ENCODE data around the gene MLYCD.
A peak's percentile ranks its signal among the peaks of the same experiment; 100 is the strongest.
"Not testable (repeated sequence)": the region's sequence is repeated elsewhere in the genome, so short reads cannot be mapped to it uniquely, and the experiment has no call there.

MLYCD gene

DNA sequence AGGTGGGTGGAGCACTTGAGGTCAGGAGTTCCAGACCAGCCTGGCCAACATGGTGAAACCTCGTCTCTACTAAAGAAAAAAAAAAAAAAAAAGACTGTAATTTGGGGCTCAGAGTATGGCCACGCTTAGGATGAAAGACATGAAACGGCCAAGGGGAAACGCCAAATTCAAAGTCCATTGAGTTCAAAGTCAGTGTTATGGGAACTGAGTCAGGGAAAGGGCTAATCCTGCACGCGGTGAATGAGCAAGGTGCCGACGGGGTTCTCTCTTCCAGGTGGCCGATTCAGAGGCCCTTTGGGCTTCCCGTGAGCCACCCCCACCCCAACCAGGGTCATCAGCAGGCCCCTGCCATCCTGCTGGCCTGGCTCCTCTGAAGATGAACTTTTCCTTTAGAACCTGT is 46.7 kb downstream of the MLYCD start:
- Mint-ChIP-seq H3K27me3 (peaks cover 3% of the 10 kb centered on the region), H3K9me3 (no peaks in the 10 kb centered on the region), H3K27ac (no peak overlapping the region), H3K4me3 (no peak overlapping the region), H3K36me3 (no peaks in the 10 kb centered on the region), H3K4me1 (no peaks in the 10 kb centered on the region)
- DNase-seq (ENCODE audit: low spot score in 2 of 2): no peak
- ATAC-seq (ENCODE audit: low read depth): no peak

- Mint-ChIP-seq H3K36me3 (no peaks in the 10 kb centered on the region), H3K4me3 (no peak overlapping the region), H3K9me3 (no peaks in the 10 kb centered on the region), H3K4me1 (no peaks in the 10 kb centered on the region), H3K27ac (no peak overlapping the region), H3K27me3 (no peaks in the 10 kb centered on the region)
- no peak for DNase-seq (ENCODE audit: low spot score in 2 of 2)
- no peak for ATAC-seq (ENCODE audit: low read depth)
Measured at GRCh38 chr16:83946154-83946780, 47.4 kb downstream of the MLYCD start.

GRCh38 chr16:83946781-83947566 is 48.1 kb downstream of the MLYCD start:
- ATAC-seq (ENCODE audit: low read depth) (no peak), DNase-seq (ENCODE audit: low spot score in 2 of 2) (no peak)
- Mint-ChIP-seq H3K9me3 (no peaks in the 10 kb centered on the region), H3K4me3 (no peak overlapping the region), H3K4me1 (no peaks in the 10 kb centered on the region), H3K36me3 (no peaks in the 10 kb centered on the region), H3K27ac (no peak overlapping the region), H3K27me3 (no peaks in the 10 kb centered on the region)

DNA sequence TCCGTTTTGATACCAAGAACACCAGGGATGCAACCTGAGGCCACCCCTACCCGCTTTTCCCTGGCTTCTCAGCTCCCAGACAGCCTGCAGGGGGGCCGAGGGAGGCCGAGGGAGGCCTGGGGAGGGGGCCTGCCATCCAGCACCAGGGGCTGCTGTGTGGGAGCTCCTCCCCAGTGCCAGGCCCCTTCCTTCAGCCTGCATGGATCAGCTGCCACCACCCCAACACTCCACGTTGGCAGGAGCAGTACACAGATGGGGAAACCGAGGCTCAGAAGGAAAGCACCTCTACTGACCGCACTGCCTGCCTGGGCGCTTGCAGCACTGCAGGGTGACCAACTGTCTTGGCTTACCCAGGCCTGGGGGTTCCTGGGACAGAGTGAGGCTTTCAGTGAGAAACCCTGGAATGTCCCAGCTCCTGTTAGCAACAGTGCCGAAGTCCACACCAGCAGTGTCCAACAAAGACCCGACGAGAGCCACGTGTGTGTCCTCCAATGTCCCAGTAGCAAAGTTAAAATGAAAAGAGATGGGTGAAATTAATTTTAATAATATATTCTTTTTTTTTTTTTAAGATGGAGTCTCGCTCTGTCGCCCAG is 48.8 kb downstream of the MLYCD start:
- no peaks in the 10 kb centered on the region for H3K36me3 Mint-ChIP-seq

GRCh38 chr16:83948914-83949723 is 50.2 kb downstream of the MLYCD start:
- no peak for DNase-seq (ENCODE audit: low spot score in 2 of 2)
- Mint-ChIP-seq H3K9me3 (no peaks in the 10 kb centered on the region), H3K27ac (no peak overlapping the region), H3K27me3 (peaks cover 1% of the 10 kb centered on the region), H3K4me1 (peaks cover 2% of the 10 kb centered on the region), H3K36me3 (no peaks in the 10 kb centered on the region), H3K4me3 (no peak overlapping the region)
- no peak for ATAC-seq (ENCODE audit: low read depth)

More for the DNA sequence above, 48.8 kb downstream of the MLYCD start:
- H3K27ac Mint-ChIP-seq: no peak overlapping the region
- ATAC-seq (ENCODE audit: low read depth) (no peak), DNase-seq (ENCODE audit: low spot score in 2 of 2) (no peak)
- no peaks in the 10 kb centered on the region for H3K27me3 Mint-ChIP-seq
- no peaks in the 10 kb centered on the region for H3K4me1 Mint-ChIP-seq
- no peaks in the 10 kb centered on the region for H3K9me3 Mint-ChIP-seq
- no peak overlapping the region for H3K4me3 Mint-ChIP-seq

DNA sequence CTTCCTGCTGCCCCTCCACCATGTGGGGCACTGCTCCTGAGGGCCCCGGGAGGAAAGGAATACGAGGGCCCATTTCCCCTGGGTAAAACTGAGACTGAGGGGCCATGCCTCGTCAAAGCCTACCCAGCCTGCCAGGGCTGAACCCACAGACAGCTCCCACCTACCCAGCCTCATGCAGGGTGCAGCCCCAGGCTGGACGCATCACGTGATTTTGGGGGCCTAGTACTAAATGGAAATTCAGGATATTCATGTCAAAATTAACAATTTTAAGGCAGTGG is 50.7 kb downstream of the MLYCD start:
- no peaks in the 10 kb centered on the region for H3K36me3 Mint-ChIP-seq
- ATAC-seq (ENCODE audit: low read depth) (no peak), DNase-seq (ENCODE audit: low spot score in 2 of 2) (no peak)
- H3K4me3 Mint-ChIP-seq: no peak overlapping the region
- no peaks in the 10 kb centered on the region for H3K9me3 Mint-ChIP-seq
- peaks cover 2% of the 10 kb centered on the region for H3K4me1 Mint-ChIP-seq
- H3K27ac Mint-ChIP-seq: no peak overlapping the region
- H3K27me3 Mint-ChIP-seq: peaks cover 2% of the 10 kb centered on the region

GRCh38 chr16:83950862-83951399 is 52.0 kb downstream of the MLYCD start:
- H3K4me1 Mint-ChIP-seq; DNase-seq (ENCODE audit: low spot score in 2 of 2); H3K4me3 Mint-ChIP-seq; H3K36me3 Mint-ChIP-seq; H3K27me3 Mint-ChIP-seq; H3K27ac Mint-ChIP-seq; H3K9me3 Mint-ChIP-seq; ATAC-seq (ENCODE audit: low read depth): not testable (repeated sequence)

- ATAC-seq (ENCODE audit: low read depth) (no peak), DNase-seq (ENCODE audit: low spot score in 2 of 2) (no peak)
- Mint-ChIP-seq H3K4me1 (peaks cover 3% of the 10 kb centered on the region), H3K36me3 (no peaks in the 10 kb centered on the region), H3K27ac (no peak overlapping the region), H3K4me3 (no peak overlapping the region), H3K9me3 (no peaks in the 10 kb centered on the region), H3K27me3 (peaks cover 6% of the 10 kb centered on the region)
Measured at GRCh38 chr16:83951544-83951943, 52.6 kb downstream of the MLYCD start.

- Mint-ChIP-seq H3K36me3 (no peaks in the 10 kb centered on the region), H3K4me3 (no peak overlapping the region), H3K9me3 (no peaks in the 10 kb centered on the region), H3K27ac (no peak overlapping the region), H3K4me1 (peaks cover 7% of the 10 kb centered on the region), H3K27me3 (peaks cover 6% of the 10 kb centered on the region)
- ATAC-seq (ENCODE audit: low read depth) (no peak), DNase-seq (ENCODE audit: low spot score in 2 of 2) (no peak)
Measured at GRCh38 chr16:83952587-83952939, 53.6 kb downstream of the MLYCD start.

GRCh38 chr16:83952940-83953795 is 54.3 kb downstream of the MLYCD start, which contains the start of gene OSGIN1:
OSGIN1 (plus strand) TSS chr16:83953240; CDS start chr16:83957672, 4,432 bp downstream.
- ATAC-seq (ENCODE audit: low read depth) (peak; percentile 78), DNase-seq (ENCODE audit: low spot score in 2 of 2) (peak; percentile 32 to 40)
- no peak within 1 kb of the TSS for H3K27ac Mint-ChIP-seq
- H3K9me3 Mint-ChIP-seq: no peaks in the 10 kb centered on the region
- H3K36me3 Mint-ChIP-seq: no peaks in the 10 kb centered on the region
- peaks cover 7% of the 10 kb centered on the region for H3K4me1 Mint-ChIP-seq
- peak within 1 kb of the TSS; percentile 71 for H3K4me3 Mint-ChIP-seq
- peaks cover 6% of the 10 kb centered on the region for H3K27me3 Mint-ChIP-seq

DNA sequence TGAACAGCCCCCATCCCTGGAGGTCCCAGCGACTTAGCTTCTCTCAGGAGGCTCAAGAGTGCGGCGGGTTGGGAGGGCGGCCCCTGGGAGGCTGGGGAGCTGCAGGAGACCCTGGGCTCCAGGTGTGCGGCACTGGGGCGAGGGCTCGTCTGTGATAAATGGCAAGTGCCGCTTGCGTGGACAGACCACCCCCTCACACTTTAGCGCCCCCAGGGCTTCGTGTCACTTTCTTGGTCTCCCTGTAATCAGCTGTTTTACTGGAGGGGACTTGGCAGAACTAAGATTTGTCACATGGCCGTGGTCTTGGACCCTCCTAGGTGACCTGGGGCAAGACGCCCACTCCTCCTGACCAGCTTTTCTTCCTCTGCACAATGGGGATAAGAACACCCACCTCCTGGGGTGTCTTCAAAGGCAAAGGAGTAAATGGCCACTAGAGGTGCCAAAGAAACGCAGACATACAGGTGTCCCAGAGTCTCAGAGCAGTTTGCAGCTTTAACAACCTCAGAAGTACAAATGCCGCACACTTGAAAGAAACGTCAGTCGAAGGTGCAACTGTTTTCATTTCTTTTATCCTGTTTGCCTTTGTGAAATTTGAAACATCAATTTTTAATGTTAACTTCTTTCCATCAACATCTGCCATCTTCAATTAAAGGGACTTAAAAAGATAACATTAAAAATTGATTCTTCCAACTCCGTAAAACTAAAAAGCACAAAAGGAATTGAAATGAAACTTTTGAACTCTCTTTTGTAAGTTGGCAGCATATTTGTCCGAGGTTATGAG is 55.1 kb downstream of the MLYCD start:
- peaks cover 6% of the 10 kb centered on the region for H3K27me3 Mint-ChIP-seq
- peak; percentile 51 for ATAC-seq (ENCODE audit: low read depth)
- H3K27ac Mint-ChIP-seq: no peak overlapping the region
- peak overlapping the region; percentile 51 for H3K4me3 Mint-ChIP-seq
- no peaks in the 10 kb centered on the region for H3K36me3 Mint-ChIP-seq
- H3K9me3 Mint-ChIP-seq: no peaks in the 10 kb centered on the region
- no peak for DNase-seq (ENCODE audit: low spot score in 2 of 2)
- peaks cover 7% of the 10 kb centered on the region for H3K4me1 Mint-ChIP-seq

DNA sequence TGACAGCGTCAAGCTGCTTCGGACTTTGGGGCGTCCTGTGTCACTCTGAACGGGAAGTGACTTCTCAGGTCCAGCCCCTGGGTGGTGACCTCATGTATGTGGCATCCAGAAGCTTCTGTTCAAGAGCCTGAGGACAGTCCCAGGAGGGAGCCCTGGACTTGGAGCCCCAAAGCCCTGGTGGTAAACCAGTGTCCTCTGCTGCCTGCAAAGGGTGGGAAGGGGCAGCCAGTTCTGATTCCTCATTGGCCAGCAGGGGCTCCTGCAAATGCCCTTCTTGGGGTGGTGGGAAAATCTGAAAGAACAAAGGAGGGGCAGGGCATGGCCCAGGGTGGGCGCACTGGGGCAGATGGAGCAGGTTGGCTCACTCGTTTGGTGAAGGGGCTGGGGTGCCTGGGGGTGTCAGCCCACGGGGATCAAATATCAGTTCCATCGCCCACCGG is 55.7 kb downstream of the MLYCD start:
- Mint-ChIP-seq H3K27me3 (peaks cover 6% of the 10 kb centered on the region), H3K27ac (no peak overlapping the region), H3K4me1 (peaks cover 7% of the 10 kb centered on the region), H3K36me3 (no peaks in the 10 kb centered on the region), H3K4me3 (no peak overlapping the region), H3K9me3 (no peaks in the 10 kb centered on the region)
- ATAC-seq (ENCODE audit: low read depth) (no peak), DNase-seq (ENCODE audit: low spot score in 2 of 2) (no peak)

Measured in memory B cell (primary cell).